ENCODE data around the gene FOXO3.

DNA sequence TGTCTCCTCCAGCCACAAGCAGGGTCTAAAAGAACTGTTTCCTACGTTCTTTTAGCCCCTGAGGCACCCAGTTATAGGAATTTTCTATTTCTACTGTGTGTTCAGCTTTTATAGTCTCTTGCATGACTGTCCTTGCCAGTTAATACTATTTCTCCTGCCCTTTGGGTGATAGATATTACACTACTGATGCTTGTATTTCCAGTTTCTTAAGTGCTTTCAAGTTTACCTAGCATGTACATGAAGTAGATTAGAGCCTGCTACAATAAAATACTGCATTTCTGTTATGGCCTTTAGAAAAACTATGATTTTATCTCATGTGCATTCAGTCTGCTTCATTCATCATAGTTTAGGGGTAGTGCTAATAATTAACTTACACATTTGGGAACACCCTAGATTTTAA is 89.6 kb downstream of the FOXO3 start:
- TF ChIP-seq, protein P1, sequence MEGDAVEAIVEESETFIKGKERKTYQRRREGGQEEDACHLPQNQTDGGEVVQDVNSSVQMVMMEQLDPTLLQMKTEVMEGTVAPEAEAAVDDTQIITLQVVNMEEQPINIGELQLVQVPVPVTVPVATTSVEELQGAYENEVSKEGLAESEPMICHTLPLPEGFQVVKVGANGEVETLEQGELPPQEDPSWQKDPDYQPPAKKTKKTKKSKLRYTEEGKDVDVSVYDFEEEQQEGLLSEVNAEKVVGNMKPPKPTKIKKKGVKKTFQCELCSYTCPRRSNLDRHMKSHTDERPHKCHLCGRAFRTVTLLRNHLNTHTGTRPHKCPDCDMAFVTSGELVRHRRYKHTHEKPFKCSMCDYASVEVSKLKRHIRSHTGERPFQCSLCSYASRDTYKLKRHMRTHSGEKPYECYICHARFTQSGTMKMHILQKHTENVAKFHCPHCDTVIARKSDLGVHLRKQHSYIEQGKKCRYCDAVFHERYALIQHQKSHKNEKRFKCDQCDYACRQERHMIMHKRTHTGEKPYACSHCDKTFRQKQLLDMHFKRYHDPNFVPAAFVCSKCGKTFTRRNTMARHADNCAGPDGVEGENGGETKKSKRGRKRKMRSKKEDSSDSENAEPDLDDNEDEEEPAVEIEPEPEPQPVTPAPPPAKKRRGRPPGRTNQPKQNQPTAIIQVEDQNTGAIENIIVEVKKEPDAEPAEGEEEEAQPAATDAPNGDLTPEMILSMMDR (IDR thresholded peaks at IDR 0.05; ENCODE audit: low read depth, low read length, poor library complexity, severe bottlenecking), result no peak
- TF ChIP-seq EZH2phosphoT487 (IDR thresholded peaks at IDR 0.05; ENCODE audit: borderline replicate concordance, low read length), result no peak

All from DOHH2 (cell line).